Esophagus squamous epithelium (tissue), 5 donors: ENCODE data around the gene FEZF2. TPM values are rescaled to one million over a fixed set of nuclear protein-coding genes. Genes with fewer than 3 reads are reported as not detected.

Experiments used
- DNase-seq: peaks from one replicate; lab custom pipeline; 2025; lab: John Stamatoyannopoulos, UW
- H3K27ac ChIP-seq, 4 donors: fragments of 200-600 bp; sonication (generic); one replicate each; pipeline ENCODE4 v1.5.1; 2016 to 2019; ENCODE audit warnings: mild to moderate bottlenecking in 1 of 4
- H3K27me3 ChIP-seq, 4 donors: fragments of 200-600 bp; sonication (generic); 1 replicate in 3 of 4; 2 replicates in 1 of 4; pipeline versions ENCODE4 v1.5.1 to v1.6.0; 2017 to 2021; ENCODE audit warnings: antibody characterized with exemption in 1 of 4
- H3K36me3 ChIP-seq, 3 donors: fragments of 200-600 bp; sonication (generic); one replicate each; pipeline ENCODE4 v1.5.1; 2016 to 2019
- H3K4me1 ChIP-seq, 3 donors: fragments of 200-600 bp; sonication (generic); one replicate each; pipeline ENCODE4 v1.5.1; 2017 to 2019
- H3K4me3 ChIP-seq, 4 donors: fragments of 200-600 bp; sonication (generic); 1 replicate in 3 of 4; 2 replicates in 1 of 4; pipeline ENCODE4 v1.5.1; 2016 to 2019; ENCODE audit warnings: mild to moderate bottlenecking in 2 of 4, moderate library complexity in 1 of 4
- H3K9me3 ChIP-seq, 3 donors: fragments of 200-600 bp; sonication (generic); one replicate each; pipeline ENCODE4 v1.5.1; 2016 to 2019
- POLR2A ChIP-seq, 4 donors: fragments of 450-650 bp; IDR thresholded peaks; one replicate each; pipeline ENCODE4 v1.6.1; 2017; ENCODE audit warnings: antibody characterized with exemption in 4 of 4, mild to moderate bottlenecking in 4 of 4, moderate library complexity in 3 of 4
- WGBS, 2 donors: methylation state at CpG; one replicate each; pipeline ENCODE4 v1.1.5; 2018; 5-methylcytosine and 5-hydroxymethylcytosine counted together
- intact Hi-C: fragments of 100-400 bp; cut with DNase I; formaldehyde crosslinking; loops from one replicate; pipeline ENCODE4 v1.15.0; 2022
- total RNA-seq, 4 donors: library from RNA; depleted of rRNA; stranded (reverse); fragments of >200 nt; gene quantifications; one replicate each; pipeline ENCODE4 v1.1.0, GENCODE V29; 2016
- TF ChIP-seq, protein P1 (sequence below), 6 experiments: fragments of 450-650 bp in 4 of 6; fragments of 200-600 bp in 2 of 6; sonication (generic) in 2 of 6; IDR thresholded peaks; one replicate each; pipeline ENCODE4 v1.5.1; 2016 to 2019; ENCODE audit warnings: antibody characterized with exemption in 6 of 6, mild to moderate bottlenecking in 4 of 6, moderate library complexity in 4 of 6
- donor health status: DM: yes; HTN: yes; CAD: no.

The FEZF2 gene
- total RNA-seq: not detected

DNA sequence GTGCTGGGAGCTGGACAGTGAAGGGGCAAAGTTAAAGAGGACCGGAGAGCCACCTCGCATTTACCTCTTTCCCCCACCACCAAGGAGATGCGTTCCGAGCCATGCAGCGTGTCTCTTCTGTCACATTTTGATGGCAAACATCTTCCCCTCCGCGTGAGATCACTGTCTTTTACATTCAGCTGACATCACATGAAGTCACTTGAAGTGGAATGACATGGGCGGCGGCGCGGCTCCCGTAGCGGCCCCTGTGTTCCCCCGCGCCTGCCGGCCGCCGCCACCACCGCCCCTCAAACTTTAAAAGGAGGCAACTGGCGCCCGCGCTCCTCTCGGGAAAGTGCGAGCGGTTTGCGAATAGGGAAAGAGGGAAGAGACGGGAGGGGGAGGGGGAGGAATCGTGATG lies at the start of gene FEZF2:
Gene FEZF2, minus strand, starts transcription at position 336 of the 400 bp plus-strand sequence. CDS start 682 bp downstream, outside the sequence.
- H3K4me1 ChIP-seq: peaks cover 6 to 70% (median 14%) of the 10 kb centered on the region in 3 donors
- no peak within 1 kb of the TSS for H3K27ac ChIP-seq
- H3K36me3 ChIP-seq: no peaks in the 10 kb centered on the region
- H3K27me3 ChIP-seq: peaks cover 31 to 100% (median 61%) of the 10 kb centered on the region in 4 donors
- DNase-seq: no peak
- no peak for TF ChIP-seq POLR2A (IDR thresholded peaks at IDR 0.05)
- TF ChIP-seq, protein P1, sequence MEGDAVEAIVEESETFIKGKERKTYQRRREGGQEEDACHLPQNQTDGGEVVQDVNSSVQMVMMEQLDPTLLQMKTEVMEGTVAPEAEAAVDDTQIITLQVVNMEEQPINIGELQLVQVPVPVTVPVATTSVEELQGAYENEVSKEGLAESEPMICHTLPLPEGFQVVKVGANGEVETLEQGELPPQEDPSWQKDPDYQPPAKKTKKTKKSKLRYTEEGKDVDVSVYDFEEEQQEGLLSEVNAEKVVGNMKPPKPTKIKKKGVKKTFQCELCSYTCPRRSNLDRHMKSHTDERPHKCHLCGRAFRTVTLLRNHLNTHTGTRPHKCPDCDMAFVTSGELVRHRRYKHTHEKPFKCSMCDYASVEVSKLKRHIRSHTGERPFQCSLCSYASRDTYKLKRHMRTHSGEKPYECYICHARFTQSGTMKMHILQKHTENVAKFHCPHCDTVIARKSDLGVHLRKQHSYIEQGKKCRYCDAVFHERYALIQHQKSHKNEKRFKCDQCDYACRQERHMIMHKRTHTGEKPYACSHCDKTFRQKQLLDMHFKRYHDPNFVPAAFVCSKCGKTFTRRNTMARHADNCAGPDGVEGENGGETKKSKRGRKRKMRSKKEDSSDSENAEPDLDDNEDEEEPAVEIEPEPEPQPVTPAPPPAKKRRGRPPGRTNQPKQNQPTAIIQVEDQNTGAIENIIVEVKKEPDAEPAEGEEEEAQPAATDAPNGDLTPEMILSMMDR (IDR thresholded peaks at IDR 0.05): no peak
- intact Hi-C loops: no loop called here
- WGBS, 2 donors: 1 to 9% methylated on average over 8 to 11 of the region's 28 CpGs
- peak within 1 kb of the TSS in 3 of 4 donors; percentile 11 to 50 (median 24) for H3K4me3 ChIP-seq
- H3K9me3 ChIP-seq: no peaks in the 10 kb centered on the region

DNA sequence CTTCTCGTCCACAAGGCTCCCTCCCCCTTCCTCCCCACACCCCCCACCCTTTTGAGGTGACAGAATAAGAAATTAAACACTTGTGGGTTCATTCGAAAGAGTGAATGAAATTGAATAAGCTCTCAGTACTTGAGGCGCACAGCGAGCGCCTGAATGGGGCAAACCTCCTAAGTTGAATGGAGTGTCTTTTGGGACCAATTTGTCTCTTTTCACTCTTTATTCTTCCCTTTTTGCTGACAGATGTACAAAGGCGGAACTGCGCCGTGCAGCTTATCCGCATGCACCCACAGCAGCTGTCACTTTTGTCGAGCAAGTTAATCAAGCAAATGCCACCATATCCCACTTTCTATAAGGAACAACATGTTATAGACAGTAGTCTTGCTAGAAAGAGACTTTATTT lies 47.9 kb upstream of the FEZF2 start:
- intact Hi-C loops: no loop called here
- H3K27me3 ChIP-seq: peaks cover 0 to 51% (median 0%) of the 10 kb centered on the region in 4 donors
- TF ChIP-seq POLR2A (IDR thresholded peaks at IDR 0.05): no peak
- TF ChIP-seq, protein P1 (IDR thresholded peaks at IDR 0.05): no peak
- DNase-seq: no peak
- H3K36me3 ChIP-seq: no peaks in the 10 kb centered on the region
- no peak overlapping the region for H3K4me3 ChIP-seq
- no peaks in the 10 kb centered on the region for H3K9me3 ChIP-seq
- WGBS, 2 donors: 66 to 72% methylated on average over 10 of the region's 10 CpGs
- no peak overlapping the region for H3K27ac ChIP-seq
- H3K4me1 ChIP-seq: no peaks in the 10 kb centered on the region

DNA sequence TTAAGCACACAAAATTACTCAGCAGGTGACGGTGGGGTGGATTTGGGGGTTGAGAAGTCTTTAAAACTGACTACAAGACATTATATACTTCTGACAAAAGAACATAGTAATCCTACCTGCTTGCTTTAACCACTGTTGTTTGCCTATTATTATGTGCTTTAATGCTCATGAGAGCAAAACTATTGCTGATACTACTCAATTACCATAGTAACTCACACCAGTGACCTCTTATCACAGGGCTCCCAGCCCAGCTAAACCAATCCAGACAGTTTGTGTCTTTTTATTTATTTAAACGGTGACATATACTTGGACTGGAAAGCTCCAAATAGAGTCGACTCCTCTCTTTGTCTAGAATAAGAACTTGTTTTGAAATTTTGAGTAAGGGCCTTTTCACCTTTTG lies 42.8 kb upstream of the FEZF2 start:
- H3K9me3 ChIP-seq: no peaks in the 10 kb centered on the region
- WGBS, 2 donors: 34% methylated on average over 3 of the region's 3 CpGs
- H3K36me3 ChIP-seq: no peaks in the 10 kb centered on the region
- TF ChIP-seq, protein P1 (IDR thresholded peaks at IDR 0.05): no peak
- no peak for TF ChIP-seq POLR2A (IDR thresholded peaks at IDR 0.05)
- H3K27ac ChIP-seq: no peak overlapping the region
- peaks cover 0 to 48% (median 0%) of the 10 kb centered on the region in 4 donors for H3K27me3 ChIP-seq
- DNase-seq: no peak
- H3K4me3 ChIP-seq: no peak overlapping the region
- intact Hi-C loops: no loop called here
- no peaks in the 10 kb centered on the region for H3K4me1 ChIP-seq

DNA sequence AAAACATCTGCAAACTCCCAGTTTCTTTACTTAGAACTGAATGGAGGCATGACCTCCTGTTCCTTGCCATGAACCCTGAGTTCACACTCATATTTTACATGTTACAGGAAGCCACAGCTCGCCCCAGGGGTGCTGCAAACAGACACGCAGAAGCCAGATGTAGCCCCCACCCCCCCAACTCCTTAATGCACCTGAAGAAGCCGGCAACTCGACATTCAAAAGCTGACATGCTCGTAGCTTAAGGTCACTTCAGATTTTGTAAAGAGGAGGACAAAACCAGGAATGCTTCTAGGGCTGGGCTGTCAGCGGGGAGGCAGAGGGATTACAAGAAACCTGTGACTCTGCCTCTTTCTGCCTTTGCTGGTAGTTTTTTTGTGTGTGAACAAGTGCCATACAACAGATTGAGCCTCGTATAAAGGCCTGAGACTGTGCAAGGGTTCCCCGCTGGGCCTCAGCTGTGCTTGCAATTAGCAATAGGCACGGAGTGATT lies 42.0 kb upstream of the FEZF2 start:
- intact Hi-C loops: no loop called here
- Histone ChIP-seq H3K27me3 (peaks cover 0 to 49% (median 0%) of the 10 kb centered on the region in 4 donors), H3K4me3 (no peak overlapping the region), H3K27ac (no peak overlapping the region), H3K9me3 (no peaks in the 10 kb centered on the region), H3K36me3 (no peaks in the 10 kb centered on the region), H3K4me1 (no peaks in the 10 kb centered on the region)
- DNase-seq: no peak
- TF ChIP-seq POLR2A (IDR thresholded peaks at IDR 0.05): no peak
- TF ChIP-seq, protein P1 (IDR thresholded peaks at IDR 0.05): no peak
- 47 to 53% methylated on average over 9 of the region's 9 CpGs for WGBS, 2 donors

DNA sequence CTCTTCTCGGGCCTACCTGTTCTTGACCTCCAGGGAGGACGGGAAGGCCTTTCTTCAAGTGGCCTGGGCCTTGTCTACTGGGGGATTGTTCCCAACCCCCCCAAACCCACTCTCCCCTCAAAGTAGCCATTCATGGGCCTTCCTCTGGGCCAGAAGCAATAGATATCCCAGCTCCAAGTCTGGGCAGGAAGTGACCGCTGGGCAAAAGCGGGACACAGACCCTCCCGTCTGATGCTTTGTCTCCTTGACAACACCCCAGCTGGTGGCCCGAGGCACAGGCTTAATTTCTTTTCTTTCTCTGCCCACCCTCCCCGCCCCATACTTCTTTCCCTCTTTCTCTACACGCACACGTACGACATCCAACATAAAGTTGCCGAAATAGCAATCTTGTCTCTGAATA lies 41.4 kb upstream of the FEZF2 start:
- Histone ChIP-seq H3K4me3 (no peak overlapping the region), H3K4me1 (no peaks in the 10 kb centered on the region), H3K27me3 (peaks cover 0 to 47% (median 0%) of the 10 kb centered on the region in 4 donors), H3K27ac (no peak overlapping the region), H3K36me3 (no peaks in the 10 kb centered on the region), H3K9me3 (no peaks in the 10 kb centered on the region)
- 68 to 80% methylated on average over 10 to 11 of the region's 11 CpGs for WGBS, 2 donors
- DNase-seq: no peak
- intact Hi-C loops: no loop called here
- TF ChIP-seq, protein P1 (IDR thresholded peaks at IDR 0.05): no peak
- no peak for TF ChIP-seq POLR2A (IDR thresholded peaks at IDR 0.05)
